ENCODE data around the gene RMI2.

RMI2 gene

GRCh38 chr16:11345040-11345862 is at the start of gene RMI2:
TSS of gene RMI2 (plus strand) at chr16:11345459. CDS start at chr16:11345472, 13 bp downstream.
- TF ChIP-seq, protein P1, sequence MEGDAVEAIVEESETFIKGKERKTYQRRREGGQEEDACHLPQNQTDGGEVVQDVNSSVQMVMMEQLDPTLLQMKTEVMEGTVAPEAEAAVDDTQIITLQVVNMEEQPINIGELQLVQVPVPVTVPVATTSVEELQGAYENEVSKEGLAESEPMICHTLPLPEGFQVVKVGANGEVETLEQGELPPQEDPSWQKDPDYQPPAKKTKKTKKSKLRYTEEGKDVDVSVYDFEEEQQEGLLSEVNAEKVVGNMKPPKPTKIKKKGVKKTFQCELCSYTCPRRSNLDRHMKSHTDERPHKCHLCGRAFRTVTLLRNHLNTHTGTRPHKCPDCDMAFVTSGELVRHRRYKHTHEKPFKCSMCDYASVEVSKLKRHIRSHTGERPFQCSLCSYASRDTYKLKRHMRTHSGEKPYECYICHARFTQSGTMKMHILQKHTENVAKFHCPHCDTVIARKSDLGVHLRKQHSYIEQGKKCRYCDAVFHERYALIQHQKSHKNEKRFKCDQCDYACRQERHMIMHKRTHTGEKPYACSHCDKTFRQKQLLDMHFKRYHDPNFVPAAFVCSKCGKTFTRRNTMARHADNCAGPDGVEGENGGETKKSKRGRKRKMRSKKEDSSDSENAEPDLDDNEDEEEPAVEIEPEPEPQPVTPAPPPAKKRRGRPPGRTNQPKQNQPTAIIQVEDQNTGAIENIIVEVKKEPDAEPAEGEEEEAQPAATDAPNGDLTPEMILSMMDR (IDR thresholded peaks at IDR 0.05; ENCODE audit: insufficient read depth, low read length, poor library complexity, severe bottlenecking): no peak
- TF ChIP-seq EZH2phosphoT487 (conservative IDR thresholded peaks at IDR 0.05; ENCODE audit: low read length): no peak
- no peak within 1 kb of the TSS; the same call in 1 of the 2 replicates for H3K27ac ChIP-seq (ENCODE audit: low read depth, low read length)
- H3K4me3 ChIP-seq (ENCODE audit: insufficient read depth, low read length, poor library complexity, severe bottlenecking): peak within 1 kb of the TSS; percentile 93
- no peaks in the 10 kb centered on the region for H3K9me2 ChIP-seq (replicated peaks; ENCODE audit: insufficient read depth, low read length)
- no peaks in the 10 kb centered on the region for H3K9me3 ChIP-seq (ENCODE audit: insufficient read depth, low read length)
- no peaks in the 10 kb centered on the region for H3F3A ChIP-seq (ENCODE audit: insufficient read depth)
- H3K36me3 ChIP-seq (ENCODE audit: low read length): no peaks in the 10 kb centered on the region
- H3K27me3 ChIP-seq (ENCODE audit: low read length): no peaks in the 10 kb centered on the region
- peak within 1 kb of the TSS; percentile 88 for H3K4me2 ChIP-seq (ENCODE audit: low read depth, low read length, poor library complexity, severe bottlenecking)
- peak within 1 kb of the TSS; percentile 77 for H2AFZ ChIP-seq (ENCODE audit: low read depth, low read length, severe bottlenecking)
- no peaks in the 10 kb centered on the region for H3K79me2 ChIP-seq (ENCODE audit: insufficient read depth, low read length)
- H3K9ac ChIP-seq (ENCODE audit: low read length): peak within 1 kb of the TSS; percentile 63
- no peaks in the 10 kb centered on the region for H4K20me1 ChIP-seq (ENCODE audit: low read depth, low read length)

- no peak overlapping the region for H2AFZ ChIP-seq (ENCODE audit: low read depth, low read length, severe bottlenecking)
- H3K36me3 ChIP-seq (ENCODE audit: low read length): no peaks in the 10 kb centered on the region
- H3K9ac ChIP-seq (ENCODE audit: low read length): peak overlapping the region; percentile 11; the same call in 1 of the 2 replicates
- H3K27me3 ChIP-seq (ENCODE audit: low read length): no peaks in the 10 kb centered on the region
- no peaks in the 10 kb centered on the region for H3K9me3 ChIP-seq (ENCODE audit: insufficient read depth, low read length)
- peaks cover 42% of the 10 kb centered on the region for H3F3A ChIP-seq (ENCODE audit: insufficient read depth)
- peak overlapping the region; percentile 96 for H3K27ac ChIP-seq (ENCODE audit: low read depth, low read length)
- H4K20me1 ChIP-seq (ENCODE audit: low read depth, low read length): no peaks in the 10 kb centered on the region
- TF ChIP-seq EZH2phosphoT487 (conservative IDR thresholded peaks at IDR 0.05; ENCODE audit: low read length): no peak
- H3K4me2 ChIP-seq (ENCODE audit: low read depth, low read length, poor library complexity, severe bottlenecking): peak overlapping the region; percentile 38
- H3K79me2 ChIP-seq (ENCODE audit: insufficient read depth, low read length): no peaks in the 10 kb centered on the region
- H3K4me3 ChIP-seq (ENCODE audit: insufficient read depth, low read length, poor library complexity, severe bottlenecking): no peak overlapping the region
- no peaks in the 10 kb centered on the region for H3K9me2 ChIP-seq (replicated peaks; ENCODE audit: insufficient read depth, low read length)
These were observed 49.6 kb upstream of the RMI2 start for GRCh38 chr16:11295672-11296071.

DNA sequence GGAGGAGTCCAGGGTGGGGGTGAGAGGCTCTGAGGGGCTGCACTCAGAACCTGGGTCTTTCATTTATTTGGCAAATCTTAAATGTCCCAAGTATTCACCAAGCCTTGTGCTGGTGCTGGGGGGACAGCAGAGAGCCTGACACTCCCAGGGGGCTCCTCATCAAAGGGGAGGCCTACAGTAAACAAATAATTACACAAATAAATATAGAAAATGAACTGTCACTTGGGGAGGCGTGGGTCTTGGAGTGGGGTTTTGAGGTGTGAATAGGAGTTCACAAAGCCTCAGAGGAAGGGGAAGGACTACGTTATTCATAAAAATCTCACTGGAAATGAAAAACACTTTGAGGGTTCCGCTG is 48.9 kb upstream of the RMI2 start:
- peak overlapping the region; percentile 38 for H3K4me2 ChIP-seq (ENCODE audit: low read depth, low read length, poor library complexity, severe bottlenecking)
- H3K9ac ChIP-seq (ENCODE audit: low read length): peak overlapping the region; percentile 11
- H3K4me3 ChIP-seq (ENCODE audit: insufficient read depth, low read length, poor library complexity, severe bottlenecking): no peak overlapping the region
- no peaks in the 10 kb centered on the region for H3K9me2 ChIP-seq (replicated peaks; ENCODE audit: insufficient read depth, low read length)
- H3F3A ChIP-seq (ENCODE audit: insufficient read depth): peaks cover 42% of the 10 kb centered on the region
- no peaks in the 10 kb centered on the region for H3K9me3 ChIP-seq (ENCODE audit: insufficient read depth, low read length)
- peak overlapping the region; percentile 96 for H3K27ac ChIP-seq (ENCODE audit: low read depth, low read length)
- H2AFZ ChIP-seq (ENCODE audit: low read depth, low read length, severe bottlenecking): no peak overlapping the region
- TF ChIP-seq, protein P1 (IDR thresholded peaks at IDR 0.05; ENCODE audit: insufficient read depth, low read length, poor library complexity, severe bottlenecking): no peak
- TF ChIP-seq EZH2phosphoT487 (conservative IDR thresholded peaks at IDR 0.05; ENCODE audit: low read length): no peak
- no peaks in the 10 kb centered on the region for H3K27me3 ChIP-seq (ENCODE audit: low read length)
- H4K20me1 ChIP-seq (ENCODE audit: low read depth, low read length): no peaks in the 10 kb centered on the region
- no peaks in the 10 kb centered on the region for H3K79me2 ChIP-seq (ENCODE audit: insufficient read depth, low read length)
- H3K36me3 ChIP-seq (ENCODE audit: low read length): no peaks in the 10 kb centered on the region

Measured in SU-DHL-6 (cell line).